NCI-H2196 (cell line): ENCODE measurements around the gene TPM1.

Experiments
- DNase-seq: peaks from one replicate; lab custom pipeline; 2025; ENCODE audit not compliant: unreplicated experiment; lab: John Stamatoyannopoulos, UW

TPM1 gene

GRCh38 chr15:63052961-63053698 lies 10.6 kb downstream of the TPM1 start:
- no peak for DNase-seq

GRCh38 chr15:63054281-63054683 lies 11.7 kb downstream of the TPM1 start:
- DNase-seq = no peak

GRCh38 chr15:63054985-63055384 lies 12.4 kb downstream of the TPM1 start:
- peak; percentile 4 for DNase-seq

- DNase-seq = no peak
These were observed 14.3 kb downstream of the TPM1 start for GRCh38 chr15:63056829-63057228.

GRCh38 chr15:63057468-63058345 lies 15.2 kb downstream of the TPM1 start:
- DNase-seq = no peak

- DNase-seq = no peak
These were observed 16.5 kb downstream of the TPM1 start for GRCh38 chr15:63059075-63059474.

GRCh38 chr15:63059573-63060216 lies 17.1 kb downstream of the TPM1 start:
- DNase-seq = no peak

GRCh38 chr15:63060699-63061098 lies 18.2 kb downstream of the TPM1 start:
- no peak for DNase-seq

- no peak for DNase-seq
These were observed 19.4 kb downstream of the TPM1 start for GRCh38 chr15:63061975-63062374.

- DNase-seq = no peak
These were observed 20.7 kb downstream of the TPM1 start for GRCh38 chr15:63063164-63063756.

- DNase-seq = no peak
These were observed 21.4 kb downstream of the TPM1 start for GRCh38 chr15:63063877-63064409.

GRCh38 chr15:63065262-63066221 lies 23.0 kb downstream of the TPM1 start:
- no peak for DNase-seq

GRCh38 chr15:63066272-63066671 lies 23.7 kb downstream of the TPM1 start:
- DNase-seq = no peak

GRCh38 chr15:63067306-63067705 lies 24.8 kb downstream of the TPM1 start:
- no peak for DNase-seq

GRCh38 chr15:63067976-63068743 lies 25.6 kb downstream of the TPM1 start:
- DNase-seq = no peak

- no peak for DNase-seq
These were observed 27.1 kb downstream of the TPM1 start for GRCh38 chr15:63069616-63070090.

GRCh38 chr15:63070681-63071129 lies 28.2 kb downstream of the TPM1 start:
- DNase-seq = no peak

- DNase-seq = no peak
These were observed 28.9 kb downstream of the TPM1 start for GRCh38 chr15:63071288-63071909.
